Ascending aorta (tissue), 2 donors: ENCODE measurements around the gene KRABD2.
"Not testable (repeated sequence)": the region's sequence is repeated elsewhere in the genome, so short reads cannot be mapped to it uniquely, and the experiment has no call there.

Experiments
- DNase-seq, 2 donors: peaks; one replicate each; pipeline ENCODE4 v3.0.0-alpha.2; 2019; ENCODE audit warnings: low spot score in 2 of 2
- H3K27ac ChIP-seq, 2 donors: fragments of 200-600 bp; sonication (generic); one replicate each; pipeline ENCODE4 v1.5.1; 2016 to 2017; ENCODE audit warnings: mild to moderate bottlenecking in 1 of 2
- H3K27me3 ChIP-seq: fragments of 200-600 bp; sonication (generic); one replicate; pipeline ENCODE4 v1.5.1; 2017
- H3K36me3 ChIP-seq, 2 donors: fragments of 200-600 bp; sonication (generic); one replicate each; pipeline ENCODE4 v1.5.1; 2016
- H3K4me1 ChIP-seq, 2 donors: fragments of 200-600 bp; sonication (generic); one replicate each; pipeline ENCODE4 v1.5.1; 2016 to 2017; ENCODE audit warnings: mild to moderate bottlenecking in 1 of 2
- H3K4me3 ChIP-seq, 2 donors: fragments of 200-600 bp; sonication (generic); one replicate each; pipeline ENCODE4 v1.5.1; 2016 to 2017; ENCODE audit warnings: mild to moderate bottlenecking in 1 of 2
- H3K9me3 ChIP-seq, 2 donors: fragments of 200-600 bp; sonication (generic); one replicate each; pipeline ENCODE4 v1.5.1; 2016
- CTCF ChIP-seq, 3 experiments: fragments of 200-600 bp in 2 of 3; fragments of 450-650 bp in 1 of 3; sonication (generic) in 2 of 3; IDR thresholded peaks; one replicate each; pipeline ENCODE4 v1.5.1; 2016 to 2019; ENCODE audit warnings: antibody characterized with exemption in 3 of 3, mild to moderate bottlenecking in 1 of 3, moderate library complexity in 1 of 3
- intact Hi-C: fragments of 100-400 bp; cut with DNase I; formaldehyde crosslinking; loops from one replicate; pipeline ENCODE4 v1.15.1; 2023

Gene KRABD2

GRCh38 chr17:8375738-8376259, 705 bp downstream of the KRABD2 start:
- Histone ChIP-seq H3K9me3 (no peaks in the 10 kb centered on the region), H3K27ac (peak overlapping the region; percentile 67 to 79), H3K36me3 (peaks cover 28 to 40% of the 10 kb centered on the region in 2 donors), H3K4me3 (peak overlapping the region; percentile 68 to 74), H3K4me1 (peaks cover 10 to 14% of the 10 kb centered on the region in 2 donors), H3K27me3 (no peaks in the 10 kb centered on the region)
- intact Hi-C loops = no loop called here
- TF ChIP-seq CTCF (IDR thresholded peaks at IDR 0.05) = no peak
- DNase-seq = no peak

GRCh38 chr17:8373856-8374255, 2.6 kb downstream of the KRABD2 start:
- H3K4me3 ChIP-seq, H3K27me3 ChIP-seq, H3K9me3 ChIP-seq, H3K27ac ChIP-seq, DNase-seq, intact Hi-C loops: not testable (repeated sequence)
- H3K4me1 ChIP-seq = peaks cover 9 to 11% of the 10 kb centered on the region in 2 donors
- H3K36me3 ChIP-seq = peaks cover 13 to 33% of the 10 kb centered on the region in 2 donors

GRCh38 chr17:8372422-8372821, 4.1 kb downstream of the KRABD2 start:
- TF ChIP-seq CTCF (IDR thresholded peaks at IDR 0.05) = no peak
- no peak overlapping the region for H3K4me3 ChIP-seq
- intact Hi-C loops = no loop called here
- no peaks in the 10 kb centered on the region for H3K9me3 ChIP-seq
- H3K27ac ChIP-seq = no peak overlapping the region
- DNase-seq = no peak
- H3K36me3 ChIP-seq = peaks cover 4 to 20% of the 10 kb centered on the region in 2 donors
- H3K4me1 ChIP-seq = peaks cover 9 to 11% of the 10 kb centered on the region in 2 donors
- no peaks in the 10 kb centered on the region for H3K27me3 ChIP-seq

- no peak for DNase-seq
- Histone ChIP-seq H3K4me3 (no peak overlapping the region), H3K9me3 (no peaks in the 10 kb centered on the region), H3K27ac (no peak overlapping the region), H3K4me1 (peaks cover 5 to 11% of the 10 kb centered on the region in 2 donors), H3K36me3 (peaks cover 3 to 14% of the 10 kb centered on the region in 2 donors), H3K27me3 (no peaks in the 10 kb centered on the region)
- intact Hi-C loops = no loop called here
- TF ChIP-seq CTCF (IDR thresholded peaks at IDR 0.05) = no peak
Measured at GRCh38 chr17:8371786-8372185, 4.7 kb downstream of the KRABD2 start.

GRCh38 chr17:8369944-8370343, 6.6 kb downstream of the KRABD2 start:
- no peaks in the 10 kb centered on the region for H3K27me3 ChIP-seq
- no peak overlapping the region for H3K27ac ChIP-seq
- peaks cover 0 to under 1% of the 10 kb centered on the region in 2 donors for H3K4me1 ChIP-seq
- H3K36me3 ChIP-seq = peaks cover 3 to 14% of the 10 kb centered on the region in 2 donors
- H3K9me3 ChIP-seq = no peaks in the 10 kb centered on the region
- TF ChIP-seq CTCF (IDR thresholded peaks at IDR 0.05) = no peak
- intact Hi-C loops = no loop called here
- no peak overlapping the region for H3K4me3 ChIP-seq
- DNase-seq = no peak

- Histone ChIP-seq H3K27ac (no peak overlapping the region), H3K27me3 (no peaks in the 10 kb centered on the region), H3K4me1 (no peaks in the 10 kb centered on the region), H3K9me3 (no peaks in the 10 kb centered on the region), H3K36me3 (peaks cover 3 to 20% of the 10 kb centered on the region in 2 donors), H3K4me3 (no peak overlapping the region)
- intact Hi-C loops = no loop called here
- no peak for DNase-seq
- no peak for TF ChIP-seq CTCF (IDR thresholded peaks at IDR 0.05)
Measured at GRCh38 chr17:8368193-8368592, 8.3 kb downstream of the KRABD2 start.
